ENCODE measurements around the gene ZDHHC11B.

GRCh38 chr5:670396-671270 lies 113.9 kb downstream of the ZDHHC11B start:
- TF ChIP-seq YY1 (IDR thresholded peaks at IDR 0.05; ENCODE audit: insufficient read depth, insufficient read length) (no peak), ZNF274 (IDR thresholded peaks at IDR 0.05; ENCODE audit: low read depth, low read length) (no peak)
